ENCODE results near the gene ITGA5. TPM values are rescaled to one million over a fixed set of nuclear protein-coding genes. Genes with fewer than 3 reads are reported as not detected.

Gene ITGA5
- total RNA-seq, 4 donors from 2014 or later: 21.2 to 75.9 (median 29.4) TPM

- TF ChIP-seq POLR2A (IDR thresholded peaks at IDR 0.05) (no peak), CTCF (IDR thresholded peaks at IDR 0.05) (peak in 1 of 3 donors; percentile 70)
- intact Hi-C loops (cut with DNase I; ENCODE audit: low total_unique reads): loop anchor here (5.0 kb wide), 1 partner anchor 144 kb away; no protein-coding TSS in a partner anchor
- 75 to 78% methylated on average over 16 of the region's 16 CpGs for WGBS, 2 donors
- no peak for DNase-seq (ENCODE audit: low spot score in 2 of 2)
- H3K4me3 ChIP-seq (ENCODE audit: low read depth, poor library complexity, severe bottlenecking): no peak overlapping the region
These were observed 58.2 kb downstream of the ITGA5 start for GRCh38 chr12:54360717-54361456.

- intact Hi-C loops (cut with DNase I; ENCODE audit: low total_unique reads): loop anchor here (5.0 kb wide), 1 partner anchor 143 kb away; no protein-coding TSS in a partner anchor
- no peak for TF ChIP-seq POLR2A (IDR thresholded peaks at IDR 0.05)
- TF ChIP-seq CTCF (IDR thresholded peaks at IDR 0.05): no peak
- H3K4me3 ChIP-seq (ENCODE audit: low read depth, poor library complexity, severe bottlenecking): no peak overlapping the region
- no peak for DNase-seq (ENCODE audit: low spot score in 2 of 2)
- WGBS, 2 donors: 57 to 66% methylated on average over 9 of the region's 9 CpGs
These were observed 59.2 kb downstream of the ITGA5 start for GRCh38 chr12:54359762-54360351.

- intact Hi-C loops (cut with DNase I; ENCODE audit: low total_unique reads): no loop called here
- peak; percentile 98 to 99 for DNase-seq (ENCODE audit: low spot score in 2 of 2)
- 0 to 1% methylated on average over 40 of the region's 40 CpGs for WGBS, 2 donors
- TF ChIP-seq POLR2A (IDR thresholded peaks at IDR 0.05): no peak
- no peak for TF ChIP-seq CTCF (IDR thresholded peaks at IDR 0.05)
- H3K4me3 ChIP-seq (ENCODE audit: low read depth, poor library complexity, severe bottlenecking): peak overlapping the region; percentile 70
These were observed 59.9 kb downstream of the ITGA5 start for GRCh38 chr12:54358945-54359761.

GRCh38 chr12:54358191-54358944 lies 60.7 kb downstream of the ITGA5 start:
- no peak for DNase-seq (ENCODE audit: low spot score in 2 of 2)
- intact Hi-C loops (cut with DNase I; ENCODE audit: low total_unique reads): no loop called here
- TF ChIP-seq CTCF (IDR thresholded peaks at IDR 0.05) (no peak), POLR2A (IDR thresholded peaks at IDR 0.05) (no peak)
- peak overlapping the region; percentile 70 for H3K4me3 ChIP-seq (ENCODE audit: low read depth, poor library complexity, severe bottlenecking)
- 8 to 11% methylated on average over 15 of the region's 15 CpGs for WGBS, 2 donors

GRCh38 chr12:54357506-54358190 lies 61.4 kb downstream of the ITGA5 start:
- H3K4me3 ChIP-seq (ENCODE audit: low read depth, poor library complexity, severe bottlenecking): no peak overlapping the region
- intact Hi-C loops (cut with DNase I; ENCODE audit: low total_unique reads): no loop called here
- TF ChIP-seq CTCF (IDR thresholded peaks at IDR 0.05) (no peak), POLR2A (IDR thresholded peaks at IDR 0.05) (no peak)
- whole genome bisulfite sequencing, 2 donors: 54 to 57% methylated on average over 2 of the region's 2 CpGs
- no peak for DNase-seq (ENCODE audit: low spot score in 2 of 2)
